ENCODE data around the gene PROB1. TPM values are rescaled to one million over a fixed set of nuclear protein-coding genes. Genes with fewer than 3 reads are reported as not detected.

Gene PROB1
- total and polyA plus RNA-seq, 2 of the 8 experiments (the other 6 are each of a cell fraction or from before 2014, with no cell fraction given): 0.89 to 3.1 TPM

DNA sequence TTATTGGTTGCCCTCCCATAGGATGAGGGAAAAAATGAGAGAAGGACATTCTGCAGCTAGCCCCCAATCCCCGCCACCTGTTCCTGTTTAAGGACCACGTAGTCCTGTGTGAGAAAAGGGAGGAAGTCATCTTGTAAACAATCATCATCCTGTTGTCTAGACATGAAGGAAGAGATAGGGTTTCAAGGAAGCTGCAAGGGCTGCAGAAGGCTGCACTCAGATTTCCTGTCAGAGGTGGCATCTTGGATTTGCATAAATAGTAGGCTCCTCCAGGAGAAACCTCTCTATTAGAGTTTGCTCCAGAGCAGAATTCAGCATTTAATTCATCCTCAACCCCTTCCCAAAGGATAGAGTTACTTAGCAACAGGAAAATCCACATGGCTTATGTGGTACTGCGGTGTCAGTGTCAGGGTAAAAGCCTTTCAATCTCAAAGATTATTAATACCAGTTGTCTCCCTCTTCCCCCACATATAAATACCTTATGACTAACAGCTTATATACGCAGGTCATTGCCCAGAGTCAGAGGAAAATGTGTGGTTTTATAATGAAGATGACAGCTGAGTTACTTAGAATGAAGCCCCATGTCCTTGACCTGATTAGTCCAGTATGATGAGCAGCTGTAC is 49.0 kb upstream of the PROB1 start:
- no peak overlapping the region for H3K4ac ChIP-seq (replicated peaks; ENCODE audit: insufficient read length, low read depth, low read length)
- no peak overlapping the region for H2BK120ac ChIP-seq (replicated peaks; ENCODE audit: low read depth, low read length)
- H3K79me2 ChIP-seq (ENCODE audit: control insufficient read depth in 1 of 2, insufficient read depth in 2 of 2, low read length in 2 of 2): no peaks in the 10 kb centered on the region
- TF ChIP-seq NRF1 (IDR thresholded peaks at IDR 0.05; ENCODE audit: low read depth, low read length): no peak
- TF ChIP-seq CHD1 (IDR thresholded peaks at IDR 0.05; ENCODE audit: low read depth, low read length): no peak
- no peak for TF ChIP-seq CBX8 (IDR thresholded peaks at IDR 0.05; ENCODE audit: borderline replicate concordance, low read depth, low read length)
- no peak overlapping the region for H2BK12ac ChIP-seq (ENCODE audit: low read depth, low read length)
- H3K23ac ChIP-seq (ENCODE audit: insufficient read length): no peak overlapping the region
- no peak overlapping the region for H4K91ac ChIP-seq (replicated peaks; ENCODE audit: insufficient read length, low read length)
- no peak overlapping the region for H2AK5ac ChIP-seq (ENCODE audit: low read depth, low read length)
- DNase-seq (ENCODE audit: low read depth in 1 of 2, low spot score in 2 of 2): no peak
- no peak overlapping the region for H3K4me2 ChIP-seq (ENCODE audit: insufficient read depth in 1 of 2, low read depth in 2 of 2, low read length in 2 of 2)
- FAIRE-seq: no peak
- H3K14ac ChIP-seq (ENCODE audit: insufficient read length): no peak overlapping the region
- H3K56ac ChIP-seq (replicated peaks; ENCODE audit: insufficient read length, low read depth, low read length): no peak overlapping the region
- H3K23me2 ChIP-seq (ENCODE audit: low read depth, low read length): no peaks in the 10 kb centered on the region
- 88% methylated on average over 4 of the region's 4 CpGs; no CpG with 5 or more reads in 1 of the 2 experiments for WGBS, 2 experiments (ENCODE audit: extremely low coverage in 1 of 2, insufficient coverage in 1 of 2, insufficient read length in 1 of 2, insufficient replicate concordance in 2 of 2, low coverage in 1 of 2, low lambda C conversion rate in 2 of 2, missing lambda C conversion rate in 1 of 2)
- H4K8ac ChIP-seq (ENCODE audit: extremely low read depth, insufficient read depth, low read length): no peak overlapping the region
- CTCF ChIA-PET (ENCODE audit: partially characterized antibody): interaction anchor here (1.0 to 4.5 kb wide), 8 partner anchors 12 to 524 kb away, joined by 3 to 26 read pairs (median 4); no protein-coding TSS in a partner anchor
- H3K9me3 ChIP-seq (ENCODE audit: insufficient read depth in 2 of 2, low read depth in 1 of 2, low read length in 1 of 2): no peaks in the 10 kb centered on the region
- peaks cover 0 to 3% (median 0%) of the 10 kb centered on the region in 4 experiments; a peak in 3 of 7 replicates for H3K4me1 ChIP-seq (replicated peaks in 1 of 4; ENCODE audit: control insufficient read depth in 3 of 4, insufficient read depth in 4 of 4, low read length in 3 of 4)
- no peak overlapping the region for H2BK15ac ChIP-seq (ENCODE audit: low read length)
- no peak overlapping the region for H3K4me3 ChIP-seq (ENCODE audit: extremely low read depth in 1 of 4, insufficient read depth in 2 of 4, low read depth in 3 of 4, low read length in 4 of 4)
- no peak overlapping the region for H3K27ac ChIP-seq (ENCODE audit: low read depth, low read length)
- no peaks in the 10 kb centered on the region for H3K79me1 ChIP-seq (ENCODE audit: low read depth, low read length)
- no peak overlapping the region for H2BK5ac ChIP-seq (ENCODE audit: low read depth, low read length)
- no peaks in the 10 kb centered on the region for H3K27me3 ChIP-seq (replicated peaks in 1 of 4; ENCODE audit: control insufficient read depth in 3 of 4, extremely low read depth in 1 of 4, insufficient read depth in 3 of 4, low read length in 3 of 4)
- POLR2A ChIA-PET (ENCODE audit: partially characterized antibody): interaction anchor here (1.1 to 2.0 kb wide), 4 partner anchors 12 to 117 kb away, joined by 3 to 4 read pairs (median 4); partner anchors contain the start of genes ECSCR and UBE2D2
- no peak overlapping the region for H2BK20ac ChIP-seq (ENCODE audit: low read length)
- H3K18ac ChIP-seq (ENCODE audit: extremely low read depth, low read length): no peak overlapping the region
- no peak overlapping the region for H4K5ac ChIP-seq (ENCODE audit: insufficient read length, low read depth, low read length)
- H4K20me1 ChIP-seq (replicated peaks in 1 of 2; ENCODE audit: control insufficient read depth in 1 of 2, insufficient read depth in 2 of 2, low read length in 2 of 2): no peaks in the 10 kb centered on the region
- H2AFZ ChIP-seq (ENCODE audit: low read length): no peak overlapping the region
- no peak overlapping the region for H3K9ac ChIP-seq (replicated peaks in 1 of 4; ENCODE audit: extremely low read depth in 1 of 4, low read depth in 3 of 4, low read length in 3 of 4)
- H3K36me3 ChIP-seq (ENCODE audit: control insufficient read depth in 2 of 4, insufficient read depth in 4 of 4, low read length in 3 of 4): no peaks in the 10 kb centered on the region
